HEK293T (cell line): Measurements from ENCODE around the gene SPAG16.

Experiments used
- ARNT ChIP-seq: fragments of 450-650 bp; IDR thresholded peaks from 2 replicates; pipeline ENCODE4 v1.6.1; 2017; ENCODE audit warnings: mild to moderate bottlenecking
- BHLHE40 ChIP-seq: fragments of 450-650 bp; IDR thresholded peaks from 2 replicates; pipeline ENCODE4 v1.6.1; 2016; ENCODE audit warnings: mild to moderate bottlenecking, moderate library complexity, borderline replicate concordance
- CTBP1 ChIP-seq: fragments of 450-650 bp; IDR thresholded peaks from 2 replicates; pipeline ENCODE4 v1.6.1; 2016; ENCODE audit warnings: borderline replicate concordance
- FOXM1 ChIP-seq: fragments of 450-650 bp; IDR thresholded peaks from 2 replicates; pipeline ENCODE4 v1.6.1; 2017; ENCODE audit warnings: mild to moderate bottlenecking, borderline replicate concordance
- L3MBTL2 ChIP-seq: fragments of 450-650 bp; conservative IDR thresholded peaks from 2 replicates; pipeline ENCODE4 v1.6.1; 2016; ENCODE audit warnings: mild to moderate bottlenecking
- NFRKB ChIP-seq: fragments of 450-650 bp; IDR thresholded peaks from 2 replicates; pipeline ENCODE4 v1.6.1; 2016; ENCODE audit warnings: mild to moderate bottlenecking, moderate library complexity
- SP1 ChIP-seq: fragments of 450-650 bp; IDR thresholded peaks from 2 replicates; pipeline ENCODE4 v1.6.1; 2017
- SUZ12 ChIP-seq: fragments of 450-650 bp; IDR thresholded peaks from 2 replicates; pipeline ENCODE4 v1.6.1; 2016; ENCODE audit warnings: mild to moderate bottlenecking
- TARDBP ChIP-seq: fragments of 450-650 bp; IDR thresholded peaks from 2 replicates; pipeline ENCODE4 v1.6.1; 2016
- ZNF384 ChIP-seq: fragments of 450-650 bp; IDR thresholded peaks from 2 replicates; pipeline ENCODE4 v1.6.1; 2016

GRCh38 chr2:213688133-213688532 lies 403.9 kb downstream of the SPAG16 start:
- TF ChIP-seq TARDBP (no peak), SUZ12 (no peak), BHLHE40 (no peak), SP1 (no peak), ARNT (no peak), FOXM1 (no peak), CTBP1 (no peak), ZNF384 (no peak), NFRKB (no peak), L3MBTL2 (no peak)
